Activated CD4-positive, CD25-positive, alpha-beta regulatory T cell (primary cell): ENCODE measurements around the gene PSMB3.
A peak's percentile ranks its signal among the peaks of the same experiment; 100 is the strongest.
"Not testable (repeated sequence)": the region's sequence is repeated elsewhere in the genome, so short reads cannot be mapped to it uniquely, and the experiment has no call there.

Experiments
- DNase-seq, 4 experiments: peaks; one replicate each; lab custom pipeline; 2025; lab: John Stamatoyannopoulos, UW

Gene PSMB3

DNA sequence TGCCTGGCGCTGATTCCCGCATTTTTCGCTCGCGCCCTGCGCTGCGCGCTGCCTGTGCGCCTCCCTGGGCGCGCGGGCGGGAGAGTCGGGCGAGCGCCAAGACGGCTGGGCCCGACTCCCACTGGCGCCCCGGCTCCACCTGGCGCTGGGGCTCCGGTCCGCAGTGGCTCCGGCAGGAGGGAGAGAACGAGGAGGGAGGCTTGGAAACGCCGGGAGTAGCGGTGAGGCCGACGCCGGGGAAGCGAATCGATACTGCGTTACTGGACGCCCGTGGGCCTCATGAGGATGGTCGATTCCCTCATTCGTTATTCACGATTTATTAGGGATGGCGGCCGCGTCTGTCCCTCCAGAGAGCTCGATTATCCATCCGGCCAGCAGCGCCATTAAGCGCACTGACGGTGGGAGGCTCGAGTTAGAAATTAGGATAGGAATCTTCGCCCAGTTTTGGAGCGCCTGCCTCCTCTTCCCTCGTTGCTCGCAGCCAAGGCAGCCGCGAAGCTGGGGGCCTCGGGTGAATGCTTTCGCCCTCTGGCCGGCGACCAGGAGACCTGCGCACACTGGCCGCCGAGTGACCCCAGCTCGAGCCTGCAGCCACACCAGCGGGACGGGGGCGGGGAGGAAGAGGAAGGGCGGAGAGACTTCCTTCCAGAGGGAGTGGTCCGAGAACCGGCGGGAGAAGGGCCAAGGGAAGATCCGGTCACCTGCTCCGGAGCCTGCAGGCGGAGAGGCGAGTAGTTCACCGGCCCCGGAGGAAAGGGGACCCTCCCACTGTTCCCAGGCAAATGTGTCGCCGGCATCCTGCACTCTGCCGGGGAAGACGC, 3.1 kb upstream of the PSMB3 start:
- no peak for DNase-seq

- DNase-seq = no peak
Observed at GRCh38 chr17:38750044-38750311, 2.6 kb upstream of the PSMB3 start.

GRCh38 chr17:38750312-38751121, 2.0 kb upstream of the PSMB3 start:
- DNase-seq = no peak

DNA sequence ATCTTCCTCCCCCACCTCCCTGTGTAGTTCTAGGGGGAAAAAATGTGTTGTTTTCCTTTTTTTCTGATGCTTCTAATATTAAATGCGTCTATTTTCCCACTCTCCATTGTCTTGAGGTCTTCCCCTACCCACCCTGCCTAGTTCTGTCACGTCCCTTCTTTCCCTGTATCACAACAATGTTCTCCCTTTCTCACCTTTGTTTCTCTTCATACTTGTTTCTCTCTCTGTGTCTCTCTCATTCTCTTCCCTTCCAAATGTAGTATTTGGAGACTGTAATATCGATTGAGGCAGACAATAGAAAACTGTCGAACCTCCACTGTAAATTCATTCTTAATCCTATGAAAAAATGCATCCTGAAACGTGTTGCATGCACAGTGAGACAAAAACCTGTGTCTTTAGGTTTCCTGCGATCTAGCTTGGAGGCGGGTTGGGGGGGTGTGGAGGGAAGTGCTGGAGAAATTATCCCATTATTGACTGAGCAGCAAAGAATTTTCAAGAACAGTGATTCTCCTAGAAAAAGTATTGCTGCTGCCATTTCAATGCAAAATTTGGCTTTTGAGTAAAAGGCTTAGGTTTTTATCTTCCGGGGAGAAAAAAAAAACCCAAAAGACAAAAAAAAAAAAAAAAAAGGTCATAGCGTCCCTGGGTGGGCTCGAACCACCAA, 1.3 kb upstream of the PSMB3 start:
- no peak for DNase-seq

DNA sequence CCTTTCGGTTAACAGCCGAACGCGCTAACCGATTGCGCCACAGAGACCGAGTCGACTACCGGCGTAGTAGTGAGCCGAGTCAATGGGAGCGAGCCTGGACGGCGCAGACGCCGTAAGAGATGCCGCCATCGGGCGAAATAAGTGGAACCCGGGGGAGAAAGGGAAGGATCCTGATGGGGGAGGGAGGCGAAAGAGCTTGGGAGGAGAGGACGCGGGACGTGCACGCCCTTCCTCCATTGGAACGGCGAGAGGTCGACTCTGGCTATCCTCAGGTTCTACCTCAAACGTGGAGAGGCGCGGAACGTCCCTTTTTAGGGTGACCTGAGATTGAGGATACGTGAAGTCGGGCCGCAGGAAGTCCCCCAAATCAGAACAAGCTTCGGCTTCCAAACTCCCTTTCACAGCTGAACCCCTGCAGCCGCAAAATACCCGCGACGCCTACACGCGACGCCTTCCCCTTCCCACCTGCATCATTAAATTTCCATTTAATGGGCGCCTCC, 683 bp upstream of the PSMB3 start:
- peak; percentile 71 to 85 (median 78) for DNase-seq

- DNase-seq = no peak
Observed at GRCh38 chr17:38753071-38753506, 548 bp downstream of the PSMB3 start.

DNA sequence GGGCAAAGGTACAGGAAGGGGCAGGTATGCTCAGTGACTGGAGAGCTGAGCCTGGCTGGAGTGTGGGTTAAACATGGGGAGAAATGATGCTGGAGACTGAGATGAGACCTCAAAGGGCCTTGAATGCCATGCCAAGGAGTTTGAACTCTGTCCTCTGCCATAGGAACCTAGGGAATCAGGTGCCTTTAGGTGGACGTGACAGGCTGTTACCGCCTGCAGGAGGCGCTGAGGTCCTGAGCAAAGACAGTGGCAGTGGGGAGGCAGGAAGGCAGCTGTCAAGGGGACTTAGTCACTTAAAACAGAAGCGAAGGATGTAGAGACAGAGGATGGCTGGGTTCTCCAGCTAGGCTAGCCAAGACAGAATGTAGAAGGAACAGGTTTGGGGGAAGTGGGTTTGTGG, 9.1 kb downstream of the PSMB3 start:
- no peak for DNase-seq

DNA sequence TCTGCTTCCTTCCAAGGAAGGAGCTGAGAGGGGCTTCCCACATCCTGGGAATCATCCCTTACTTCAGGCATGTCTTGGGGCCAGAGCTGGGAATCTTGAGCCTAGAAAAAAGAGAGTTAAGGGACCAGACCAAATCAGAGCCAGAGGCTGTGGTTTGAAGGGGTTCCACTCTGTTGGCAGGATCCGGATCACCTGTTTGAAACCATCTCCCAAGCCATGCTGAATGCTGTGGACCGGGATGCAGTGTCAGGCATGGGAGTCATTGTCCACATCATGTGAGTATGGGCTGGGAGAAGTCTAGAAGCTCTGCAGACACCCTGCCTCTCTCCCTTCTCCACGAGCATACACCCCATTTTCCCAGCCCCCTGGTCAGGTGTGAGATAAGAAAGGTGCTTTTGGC, 9.7 kb downstream of the PSMB3 start:
- no peak for DNase-seq

- DNase-seq = no peak
Observed at GRCh38 chr17:38766341-38766740, 13.8 kb downstream of the PSMB3 start.

DNA sequence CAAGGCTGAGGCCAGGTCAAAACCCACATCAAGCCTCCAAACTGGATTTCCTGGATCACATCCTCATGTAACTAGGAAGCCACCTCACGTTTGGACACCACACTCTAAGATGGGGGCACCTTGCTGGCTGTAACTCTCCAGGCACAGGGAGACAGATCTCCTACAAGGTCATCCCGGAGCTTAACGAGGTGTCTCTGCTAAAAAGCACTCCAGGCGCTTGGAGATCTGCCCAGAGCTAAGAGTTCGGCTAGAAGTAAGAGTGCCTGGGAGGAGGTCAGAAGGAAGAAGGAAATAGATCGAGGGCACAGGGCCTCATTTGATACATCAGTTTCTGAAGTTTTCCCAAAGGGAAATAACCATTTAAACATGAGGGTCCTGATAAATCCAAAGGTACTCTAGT, 15.9 kb downstream of the PSMB3 start:
- DNase-seq = no peak

GRCh38 chr17:38773258-38773657, 20.7 kb downstream of the PSMB3 start:
- DNase-seq = no peak

- DNase-seq = no peak
Observed at GRCh38 chr17:38777641-38778250, 25.2 kb downstream of the PSMB3 start.

DNA sequence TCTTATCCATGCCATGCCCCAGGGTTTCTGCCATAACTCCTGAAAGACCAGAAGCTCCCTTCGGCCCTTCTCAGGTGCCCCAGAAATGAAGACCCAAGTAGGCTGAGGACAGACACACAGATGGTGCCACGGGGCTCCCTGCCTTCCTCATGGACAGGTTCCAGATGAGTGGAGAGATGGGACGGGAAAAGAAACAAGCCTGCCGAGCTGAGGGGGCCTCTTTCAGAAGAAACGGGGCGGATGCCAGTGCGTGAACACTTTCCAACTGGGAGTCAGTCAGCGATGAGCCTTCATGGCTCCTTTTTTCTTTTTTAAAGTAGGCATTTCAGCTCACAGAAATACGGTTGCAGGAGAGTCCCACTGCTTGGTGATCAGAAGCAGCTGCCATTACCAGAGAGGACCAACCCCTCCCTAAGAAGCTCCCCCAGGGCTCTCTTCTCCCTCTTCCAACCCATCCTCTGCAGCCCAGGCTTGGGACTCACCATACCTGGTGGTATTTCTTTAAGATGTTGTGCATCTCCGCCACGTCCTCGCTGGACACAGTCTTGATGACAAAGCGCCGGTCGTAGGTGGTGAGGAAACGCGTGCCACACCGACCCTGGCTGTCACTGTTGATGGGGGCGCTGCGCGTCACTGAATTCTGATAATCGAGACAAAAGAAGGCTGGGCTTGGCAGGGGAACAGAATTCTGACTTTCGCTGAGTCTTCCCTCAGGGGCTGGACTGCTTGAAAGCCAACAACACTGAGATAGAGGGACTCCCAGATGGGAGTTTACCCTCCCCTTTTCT, 27.6 kb downstream of the PSMB3 start:
- no peak for DNase-seq

- no peak for DNase-seq
Observed at GRCh38 chr17:38783227-38783626, 30.7 kb downstream of the PSMB3 start.

- DNase-seq = no peak
Observed at GRCh38 chr17:38786372-38786771, 33.8 kb downstream of the PSMB3 start.

DNA sequence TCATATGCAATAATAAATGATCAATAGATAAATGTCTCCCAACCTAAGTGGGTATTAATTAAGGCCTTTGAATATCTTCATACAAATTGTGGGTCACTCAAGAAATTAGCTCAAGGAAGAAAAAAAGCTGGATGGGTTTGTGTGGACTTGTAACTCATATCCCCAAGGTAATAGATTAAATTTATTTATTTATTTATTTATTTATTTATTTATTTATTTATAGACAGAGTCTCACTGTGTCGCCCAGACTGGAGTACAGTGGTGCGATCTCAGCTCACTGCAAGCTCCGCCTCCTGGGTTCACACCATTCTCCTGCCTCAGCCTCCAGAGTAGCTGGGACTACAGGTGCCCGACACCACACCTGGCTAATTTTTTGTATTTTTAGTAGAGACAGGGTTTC, 35.5 kb downstream of the PSMB3 start:
- not testable (repeated sequence) for DNase-seq

DNA sequence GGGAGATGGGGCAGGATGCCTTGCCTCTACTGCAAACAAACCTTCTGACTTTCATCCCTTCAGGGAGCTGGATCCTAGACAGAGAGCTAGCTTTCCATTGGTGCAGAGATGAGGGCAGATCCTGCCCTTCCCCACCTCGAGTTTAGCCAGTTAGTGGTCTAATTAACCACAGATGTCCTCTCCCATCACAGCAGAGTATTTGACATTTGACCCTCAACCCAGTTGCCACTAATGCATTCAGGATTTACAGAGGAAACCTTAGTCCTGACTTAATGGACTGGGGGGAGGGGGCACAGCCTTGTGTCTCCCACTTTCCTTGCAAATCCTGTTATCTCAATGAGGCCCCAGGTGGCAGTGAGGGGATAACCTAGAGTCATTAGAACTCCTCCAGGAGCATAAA, 36.6 kb downstream of the PSMB3 start:
- no peak for DNase-seq

GRCh38 chr17:38790148-38790707, 37.7 kb downstream of the PSMB3 start:
- DNase-seq = not testable (repeated sequence)

DNA sequence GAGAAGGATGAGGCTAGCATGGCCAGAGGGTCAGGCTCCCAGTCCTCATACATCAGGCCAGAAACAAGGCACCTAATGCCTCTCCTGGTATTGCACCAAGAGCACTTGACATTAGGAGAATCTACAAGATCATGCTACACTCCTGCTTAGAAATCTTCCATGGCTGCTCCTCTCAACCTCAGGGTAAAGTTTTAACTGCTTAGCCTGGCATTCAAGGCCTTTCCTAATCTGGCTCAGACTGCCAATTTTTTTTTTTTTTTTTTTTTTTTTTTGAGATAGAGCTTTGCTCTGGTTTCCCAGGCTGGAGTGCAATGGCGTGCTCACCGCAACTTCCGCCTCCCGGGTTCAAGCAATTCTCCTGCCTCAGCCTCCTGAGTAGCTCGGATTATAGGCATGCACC, 38.6 kb downstream of the PSMB3 start:
- no peak for DNase-seq

- DNase-seq = no peak
Observed at GRCh38 chr17:38794221-38794620, 41.7 kb downstream of the PSMB3 start.

- DNase-seq = no peak
Observed at GRCh38 chr17:38796451-38797157, 44.1 kb downstream of the PSMB3 start.
